ENCODE results near the gene TMPRSS3.

Gene TMPRSS3

DNA sequence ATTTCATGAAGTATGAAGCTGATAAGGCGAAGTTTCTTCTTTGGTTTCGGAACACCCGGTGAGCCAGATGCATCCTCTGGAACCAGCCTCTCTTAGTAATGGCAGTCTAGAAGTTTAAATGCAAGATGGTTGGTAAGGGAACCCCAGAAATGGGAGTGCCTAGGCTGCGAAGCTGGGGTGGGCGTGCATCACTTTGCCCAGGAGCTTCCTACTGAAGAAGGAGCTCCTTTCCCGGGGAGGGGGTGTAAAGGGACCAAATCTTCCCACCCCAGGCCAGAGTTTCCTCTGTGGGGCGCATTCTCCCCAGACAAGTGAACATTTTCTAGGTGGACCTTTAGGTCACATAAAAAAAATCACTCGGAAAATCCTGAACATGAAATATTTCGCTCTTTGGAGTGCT lies 49.4 kb downstream of the TMPRSS3 start:
- no peak for TF ChIP-seq ZFX (IDR thresholded peaks at IDR 0.05; ENCODE audit: borderline replicate concordance)
- TF ChIP-seq, protein P1, sequence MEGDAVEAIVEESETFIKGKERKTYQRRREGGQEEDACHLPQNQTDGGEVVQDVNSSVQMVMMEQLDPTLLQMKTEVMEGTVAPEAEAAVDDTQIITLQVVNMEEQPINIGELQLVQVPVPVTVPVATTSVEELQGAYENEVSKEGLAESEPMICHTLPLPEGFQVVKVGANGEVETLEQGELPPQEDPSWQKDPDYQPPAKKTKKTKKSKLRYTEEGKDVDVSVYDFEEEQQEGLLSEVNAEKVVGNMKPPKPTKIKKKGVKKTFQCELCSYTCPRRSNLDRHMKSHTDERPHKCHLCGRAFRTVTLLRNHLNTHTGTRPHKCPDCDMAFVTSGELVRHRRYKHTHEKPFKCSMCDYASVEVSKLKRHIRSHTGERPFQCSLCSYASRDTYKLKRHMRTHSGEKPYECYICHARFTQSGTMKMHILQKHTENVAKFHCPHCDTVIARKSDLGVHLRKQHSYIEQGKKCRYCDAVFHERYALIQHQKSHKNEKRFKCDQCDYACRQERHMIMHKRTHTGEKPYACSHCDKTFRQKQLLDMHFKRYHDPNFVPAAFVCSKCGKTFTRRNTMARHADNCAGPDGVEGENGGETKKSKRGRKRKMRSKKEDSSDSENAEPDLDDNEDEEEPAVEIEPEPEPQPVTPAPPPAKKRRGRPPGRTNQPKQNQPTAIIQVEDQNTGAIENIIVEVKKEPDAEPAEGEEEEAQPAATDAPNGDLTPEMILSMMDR (IDR thresholded peaks at IDR 0.05), result no peak
- H3K27ac ChIP-seq, result no peak overlapping the region

DNA sequence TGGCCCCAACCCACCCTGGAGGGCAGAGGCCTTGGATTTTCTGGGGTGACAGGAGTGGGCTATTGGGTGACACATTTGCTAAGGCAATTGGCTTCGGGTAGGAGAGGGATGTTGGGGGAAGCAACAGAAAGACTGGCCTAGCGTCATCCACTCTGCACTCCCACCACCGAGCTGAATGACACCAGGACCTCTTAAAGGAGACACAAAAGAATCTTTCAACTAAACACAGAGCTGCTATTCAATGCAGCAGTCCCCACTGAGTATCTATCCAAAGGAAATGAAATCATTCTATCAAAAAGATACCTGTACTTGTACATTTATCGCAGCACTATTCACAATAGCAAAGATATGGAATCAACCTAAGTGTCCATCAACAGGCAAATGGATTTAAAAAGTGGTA lies 51.2 kb downstream of the TMPRSS3 start:
- TF ChIP-seq, protein P1 (IDR thresholded peaks at IDR 0.05), result no peak
- TF ChIP-seq ZFX (IDR thresholded peaks at IDR 0.05; ENCODE audit: borderline replicate concordance), result no peak

DNA sequence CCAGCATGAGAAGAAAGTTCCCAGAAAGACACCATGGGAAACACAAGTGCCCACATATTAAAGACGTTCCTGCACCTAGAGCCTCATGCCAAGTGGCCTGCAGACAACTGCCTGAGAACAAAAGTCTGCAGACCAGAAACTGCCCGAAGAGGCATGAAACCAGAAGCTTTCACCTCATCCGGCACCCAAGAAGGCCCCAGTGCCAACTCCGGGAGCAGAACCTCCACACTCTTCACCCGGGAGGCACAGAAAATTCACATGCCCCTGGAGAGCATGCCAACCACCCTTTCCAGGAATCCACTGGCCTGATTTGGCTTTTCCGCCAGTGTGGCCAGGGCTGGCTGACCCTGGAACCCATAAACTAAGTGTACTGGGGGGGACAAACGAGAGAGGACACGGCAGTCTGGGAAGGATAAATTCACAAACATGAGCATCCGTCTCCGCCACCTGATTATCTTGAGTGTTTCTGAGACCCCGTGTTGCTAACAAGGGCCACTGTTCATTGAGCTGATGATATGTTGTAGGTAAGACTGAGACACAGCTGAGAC lies 51.8 kb downstream of the TMPRSS3 start:
- H3K27ac ChIP-seq, result no peak overlapping the region
- TF ChIP-seq, protein P1 (IDR thresholded peaks at IDR 0.05), result no peak
- TF ChIP-seq ZFX (IDR thresholded peaks at IDR 0.05; ENCODE audit: borderline replicate concordance), result no peak

More for the DNA sequence above, 51.2 kb downstream of the TMPRSS3 start:
- H3K27ac ChIP-seq, result no peak overlapping the region

DNA sequence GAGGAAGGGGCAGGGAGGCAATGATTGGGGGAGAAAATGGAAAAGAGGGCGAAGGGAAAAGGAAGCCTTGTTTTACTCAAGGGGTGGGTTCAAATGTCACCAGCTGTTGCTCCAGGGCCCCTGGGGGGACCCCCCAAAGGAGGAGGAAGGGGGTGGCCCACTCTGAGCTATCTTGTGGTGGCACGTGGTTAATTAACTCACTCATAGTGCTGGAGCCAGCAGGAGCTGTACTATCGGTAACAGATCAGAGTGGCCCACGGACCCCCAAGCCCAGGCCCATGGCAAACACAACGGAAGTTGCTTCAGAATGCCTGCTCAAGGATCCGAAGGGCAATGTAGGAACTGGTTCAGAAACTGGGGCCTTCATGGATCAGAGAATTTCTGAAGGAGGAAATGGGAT lies 52.3 kb downstream of the TMPRSS3 start:
- TF ChIP-seq, protein P1 (IDR thresholded peaks at IDR 0.05), result no peak
- TF ChIP-seq ZFX (IDR thresholded peaks at IDR 0.05; ENCODE audit: borderline replicate concordance), result no peak
- no peak overlapping the region for H3K27ac ChIP-seq

DNA sequence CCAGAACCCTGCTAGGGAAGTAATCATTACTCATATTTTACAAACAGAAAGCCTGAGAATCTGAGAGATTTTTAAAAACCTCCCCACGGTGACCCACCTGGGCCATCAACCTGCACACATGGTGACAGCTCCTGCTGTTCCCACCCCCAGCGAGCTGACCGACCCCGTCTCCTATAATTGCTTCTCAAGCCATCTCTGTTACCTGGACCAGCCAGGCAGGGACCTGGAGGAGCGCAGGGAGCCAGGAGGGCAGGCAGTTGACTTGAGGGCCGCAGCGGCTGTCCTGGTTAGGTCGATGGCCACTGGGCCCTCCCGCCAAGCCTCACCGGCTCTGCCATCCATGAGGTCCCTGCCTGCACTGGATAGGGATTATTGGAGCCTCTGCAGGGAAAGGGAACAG lies 52.8 kb downstream of the TMPRSS3 start:
- no peak for TF ChIP-seq ZFX (IDR thresholded peaks at IDR 0.05; ENCODE audit: borderline replicate concordance)
- TF ChIP-seq, protein P1 (IDR thresholded peaks at IDR 0.05), result no peak
- no peak overlapping the region for H3K27ac ChIP-seq

DNA sequence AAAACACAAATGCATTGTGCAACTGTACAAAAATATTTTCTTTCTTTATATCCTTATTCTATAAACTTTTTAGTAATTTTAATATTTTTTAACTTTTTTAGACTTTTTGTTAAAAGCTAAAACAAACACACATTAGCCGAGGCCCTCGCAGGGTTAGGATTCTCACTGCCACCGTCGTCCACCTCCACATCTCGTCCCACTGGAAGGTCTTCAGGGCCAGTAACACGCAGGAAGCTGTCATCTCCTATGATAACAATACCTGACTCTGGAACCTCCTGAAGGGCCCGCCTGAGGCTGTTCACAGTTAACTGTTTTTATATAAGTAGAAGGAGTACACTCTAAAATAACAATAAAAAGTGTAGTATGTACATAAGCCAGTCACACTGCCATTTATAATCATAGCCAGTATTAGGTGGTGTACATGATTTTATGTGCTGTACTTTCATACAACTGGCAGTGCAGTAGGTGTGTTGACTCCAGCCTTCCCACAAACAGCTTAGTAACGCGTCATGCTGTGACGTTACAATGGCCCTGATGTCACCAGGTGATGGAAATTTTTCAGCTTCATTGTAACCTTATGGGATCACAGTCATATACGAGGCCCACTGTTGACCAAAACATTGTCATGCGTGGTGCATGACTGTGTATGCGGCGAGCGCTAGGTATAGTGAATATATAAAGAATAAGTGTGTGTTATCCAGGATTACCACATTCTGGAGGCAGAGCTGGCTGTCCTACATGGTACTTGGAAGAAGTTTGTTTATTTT lies 53.9 kb downstream of the TMPRSS3 start:
- H3K27ac ChIP-seq, result no peak overlapping the region
- TF ChIP-seq ZFX (IDR thresholded peaks at IDR 0.05; ENCODE audit: borderline replicate concordance), result no peak
- TF ChIP-seq, protein P1 (IDR thresholded peaks at IDR 0.05), result no peak

Data from 22Rv1 (cell line).